Activated CD4-positive, alpha-beta T cell treated with anti-CD3 and anti-CD28 coated beads, Interleukin-2, amount 10 ng/mL, durations not matched to agents 7 days and 5 days (primary cell): ENCODE measurements around the gene CHRM3. TPM values are rescaled to one million over a fixed set of nuclear protein-coding genes. Genes with fewer than 3 reads are reported as not detected.

ENCODE experiments used
- CTCF ChIA-PET: fragments of 350-600 bp; sonication (Branson Sonifier 250); formaldehyde crosslinking; loops from one replicate; lab custom pipeline; 2021; ENCODE audit warnings: antibody characterized with exemption; lab: Charles Lee
- POLR2A ChIA-PET: fragments of 350-600 bp; sonication (Branson Sonifier 250); formaldehyde crosslinking; loops from one replicate; lab custom pipeline; 2021; ENCODE audit warnings: antibody characterized with exemption; lab: Charles Lee
- DNase-seq: peaks from one replicate; pipeline ENCODE4 v3.0.0-alpha.2; 2020
- H3K27ac Mint-ChIP-seq: one replicate; pipeline ENCODE4 v1.8.0; 2021; ENCODE audit warnings: mild to moderate bottlenecking, moderate library complexity, mixed read lengths
- H3K27me3 Mint-ChIP-seq: one replicate; pipeline ENCODE4 v1.8.0; 2021; ENCODE audit warnings: mixed read lengths
- H3K36me3 Mint-ChIP-seq: one replicate; pipeline ENCODE4 v1.8.0; 2021; ENCODE audit warnings: low read depth, mixed read lengths
- H3K4me1 Mint-ChIP-seq: one replicate; pipeline ENCODE4 v1.8.0; 2021; ENCODE audit warnings: mixed read lengths
- H3K4me3 Mint-ChIP-seq: one replicate; pipeline ENCODE4 v1.8.0; 2021; ENCODE audit warnings: mild to moderate bottlenecking, moderate library complexity, mixed read lengths
- H3K9me3 Mint-ChIP-seq: one replicate; pipeline ENCODE4 v1.8.0; 2021; ENCODE audit warnings: mixed read lengths
- total RNA-seq, 2 experiments: library from RNA; stranded (reverse); gene quantifications; one replicate each; pipeline ENCODE4 v1.2.3, GENCODE V29; 2021

The CHRM3 gene
- total RNA-seq: under 1 TPM; 0.05 to 0.27 TPM

GRCh38 chr1:239386453-239387303 lies at the start of gene CHRM3:
CHRM3 (plus strand) TSS chr1:239386568; CDS start chr1:239907452, 520,884 bp downstream.
- peaks cover 76% of the 10 kb centered on the region for H3K27me3 Mint-ChIP-seq
- ChIA-PET POLR2A (no interaction called here), CTCF (no interaction called here)
- peaks cover 25% of the 10 kb centered on the region for H3K4me1 Mint-ChIP-seq
- H3K4me3 Mint-ChIP-seq: peak within 1 kb of the TSS; percentile 69
- peak; percentile 9 for DNase-seq
- H3K36me3 Mint-ChIP-seq: no peaks in the 10 kb centered on the region
- H3K27ac Mint-ChIP-seq: peak within 1 kb of the TSS; percentile 62
- H3K9me3 Mint-ChIP-seq: no peaks in the 10 kb centered on the region

- CTCF ChIA-PET: no interaction called here
- DNase-seq: no peak
- H3K27me3 Mint-ChIP-seq: no peaks in the 10 kb centered on the region
- H3K36me3 Mint-ChIP-seq: no peaks in the 10 kb centered on the region
- no peak overlapping the region for H3K27ac Mint-ChIP-seq
- H3K4me3 Mint-ChIP-seq: no peak overlapping the region
- H3K4me1 Mint-ChIP-seq: no peaks in the 10 kb centered on the region
- POLR2A ChIA-PET: no interaction called here
- H3K9me3 Mint-ChIP-seq: no peaks in the 10 kb centered on the region
These were observed 48.5 kb upstream of the CHRM3 start for GRCh38 chr1:239337799-239338430.

- Mint-ChIP-seq H3K9me3 (no peaks in the 10 kb centered on the region), H3K27me3 (no peaks in the 10 kb centered on the region), H3K27ac (no peak overlapping the region), H3K4me1 (no peaks in the 10 kb centered on the region), H3K36me3 (no peaks in the 10 kb centered on the region), H3K4me3 (no peak overlapping the region)
- DNase-seq: no peak
- ChIA-PET POLR2A (no interaction called here), CTCF (no interaction called here)
These were observed 38.6 kb upstream of the CHRM3 start for GRCh38 chr1:239347776-239348175.

- ChIA-PET POLR2A (no interaction called here), CTCF (no interaction called here)
- H3K27me3 Mint-ChIP-seq: no peaks in the 10 kb centered on the region
- no peak for DNase-seq
- no peaks in the 10 kb centered on the region for H3K4me1 Mint-ChIP-seq
- no peak overlapping the region for H3K27ac Mint-ChIP-seq
- no peaks in the 10 kb centered on the region for H3K36me3 Mint-ChIP-seq
- H3K4me3 Mint-ChIP-seq: no peak overlapping the region
- no peaks in the 10 kb centered on the region for H3K9me3 Mint-ChIP-seq
These were observed 37.6 kb upstream of the CHRM3 start for GRCh38 chr1:239348635-239349353.

GRCh38 chr1:239349699-239350098 lies 36.7 kb upstream of the CHRM3 start:
- CTCF ChIA-PET: interaction anchor here (0.6 kb wide), 1 partner anchor 707 kb away, joined by 3 read pairs; no protein-coding TSS in a partner anchor
- Mint-ChIP-seq H3K36me3 (no peaks in the 10 kb centered on the region), H3K27ac (no peak overlapping the region), H3K4me1 (no peaks in the 10 kb centered on the region), H3K4me3 (no peak overlapping the region), H3K27me3 (no peaks in the 10 kb centered on the region), H3K9me3 (no peaks in the 10 kb centered on the region)
- DNase-seq: no peak
- POLR2A ChIA-PET: no interaction called here

GRCh38 chr1:239353536-239353935 lies 32.8 kb upstream of the CHRM3 start:
- Mint-ChIP-seq H3K4me1 (no peaks in the 10 kb centered on the region), H3K4me3 (no peak overlapping the region), H3K27me3 (no peaks in the 10 kb centered on the region), H3K27ac (no peak overlapping the region), H3K9me3 (no peaks in the 10 kb centered on the region), H3K36me3 (no peaks in the 10 kb centered on the region)
- POLR2A ChIA-PET: no interaction called here
- CTCF ChIA-PET: interaction anchor here (1.1 kb wide), 1 partner anchor 235 kb away, joined by 3 read pairs; no protein-coding TSS in a partner anchor
- DNase-seq: no peak

- H3K9me3 Mint-ChIP-seq: no peaks in the 10 kb centered on the region
- POLR2A ChIA-PET: no interaction called here
- no peaks in the 10 kb centered on the region for H3K36me3 Mint-ChIP-seq
- DNase-seq: no peak
- H3K27me3 Mint-ChIP-seq: no peaks in the 10 kb centered on the region
- H3K4me1 Mint-ChIP-seq: no peaks in the 10 kb centered on the region
- no peak overlapping the region for H3K27ac Mint-ChIP-seq
- CTCF ChIA-PET: no interaction called here
- H3K4me3 Mint-ChIP-seq: no peak overlapping the region
These were observed 32.1 kb upstream of the CHRM3 start for GRCh38 chr1:239354231-239354630.

- Mint-ChIP-seq H3K36me3 (no peaks in the 10 kb centered on the region), H3K27me3 (no peaks in the 10 kb centered on the region), H3K4me1 (no peaks in the 10 kb centered on the region), H3K9me3 (no peaks in the 10 kb centered on the region), H3K27ac (no peak overlapping the region), H3K4me3 (no peak overlapping the region)
- CTCF ChIA-PET: no interaction called here
- POLR2A ChIA-PET: no interaction called here
- no peak for DNase-seq
These were observed 28.5 kb upstream of the CHRM3 start for GRCh38 chr1:239357867-239358266.

- Mint-ChIP-seq H3K27ac (no peak overlapping the region), H3K36me3 (no peaks in the 10 kb centered on the region), H3K27me3 (no peaks in the 10 kb centered on the region), H3K4me3 (no peak overlapping the region), H3K4me1 (no peaks in the 10 kb centered on the region), H3K9me3 (no peaks in the 10 kb centered on the region)
- DNase-seq: no peak
- CTCF ChIA-PET: no interaction called here
- POLR2A ChIA-PET: no interaction called here
These were observed 25.0 kb upstream of the CHRM3 start for GRCh38 chr1:239361403-239361802.

GRCh38 chr1:239363930-239364329 lies 22.4 kb upstream of the CHRM3 start:
- DNase-seq: no peak
- Mint-ChIP-seq H3K4me3 (no peak overlapping the region), H3K4me1 (no peaks in the 10 kb centered on the region), H3K36me3 (no peaks in the 10 kb centered on the region), H3K9me3 (no peaks in the 10 kb centered on the region), H3K27ac (no peak overlapping the region), H3K27me3 (peaks cover 3% of the 10 kb centered on the region)
- POLR2A ChIA-PET: no interaction called here
- CTCF ChIA-PET: no interaction called here

- Mint-ChIP-seq H3K4me1 (no peaks in the 10 kb centered on the region), H3K36me3 (no peaks in the 10 kb centered on the region), H3K27ac (no peak overlapping the region), H3K27me3 (peaks cover 5% of the 10 kb centered on the region), H3K9me3 (no peaks in the 10 kb centered on the region), H3K4me3 (no peak overlapping the region)
- ChIA-PET CTCF (no interaction called here), POLR2A (no interaction called here)
- no peak for DNase-seq
These were observed 19.1 kb upstream of the CHRM3 start for GRCh38 chr1:239367196-239367810.

GRCh38 chr1:239368436-239369109 lies 17.8 kb upstream of the CHRM3 start:
- Mint-ChIP-seq H3K4me1 (no peaks in the 10 kb centered on the region), H3K9me3 (no peaks in the 10 kb centered on the region), H3K27me3 (peaks cover 5% of the 10 kb centered on the region), H3K27ac (no peak overlapping the region), H3K36me3 (no peaks in the 10 kb centered on the region), H3K4me3 (no peak overlapping the region)
- DNase-seq: no peak
- CTCF ChIA-PET: no interaction called here
- POLR2A ChIA-PET: no interaction called here
